Measurements from ENCODE around the gene BBS2.

DNA sequence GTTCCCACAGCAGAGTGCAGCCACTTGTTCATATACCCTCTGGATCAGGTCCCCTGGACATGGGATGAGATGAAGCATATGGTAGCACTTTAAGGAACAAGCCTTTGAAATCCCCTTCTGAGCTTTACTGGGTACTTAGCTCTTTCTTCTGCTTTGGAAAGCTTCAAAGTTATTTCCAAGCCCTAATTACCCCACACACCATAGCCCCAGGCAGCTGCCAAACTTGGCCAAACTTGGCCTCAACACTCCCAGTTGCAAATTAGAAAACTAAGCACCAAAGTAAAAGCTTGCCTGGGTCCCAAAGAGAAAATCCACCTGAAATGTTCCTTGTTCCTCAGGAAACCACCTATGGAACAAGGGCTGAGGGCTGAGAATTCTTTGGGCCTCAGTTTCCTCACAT lies 29.3 kb upstream of the BBS2 start:
- TF ChIP-seq POLR2AphosphoS5 (IDR thresholded peaks at IDR 0.05; ENCODE audit: borderline replicate concordance, low read depth, low read length): no peak
- TF ChIP-seq EZH2 (IDR thresholded peaks at IDR 0.05): no peak

All from SK-N-MC (cell line).